GM18861 (cell line): Measurements from ENCODE around the gene CORIN.

Source experiments
- ATAC-seq: cut with Tn5 transposase; IDR thresholded peaks from one replicate; pipeline ENCODE4 v1.9.1; 2021; ENCODE audit not compliant: unreplicated experiment

CORIN gene

GRCh38 chr4:47647544-47647943 lies 190.3 kb downstream of the CORIN start:
- ATAC-seq = no peak

- ATAC-seq = no peak
Observed at GRCh38 chr4:47647029-47647428, 190.8 kb downstream of the CORIN start.

- no peak for ATAC-seq
Observed at GRCh38 chr4:47646372-47646771, 191.5 kb downstream of the CORIN start.

- ATAC-seq = no peak
Observed at GRCh38 chr4:47643845-47644244, 194.0 kb downstream of the CORIN start.

- ATAC-seq = no peak
Observed at GRCh38 chr4:47642985-47643760, 194.7 kb downstream of the CORIN start.

- no peak for ATAC-seq
Observed at GRCh38 chr4:47642191-47642830, 195.6 kb downstream of the CORIN start.

GRCh38 chr4:47641755-47642154 lies 196.1 kb downstream of the CORIN start:
- ATAC-seq = no peak

GRCh38 chr4:47640911-47641310 lies 197.0 kb downstream of the CORIN start:
- no peak for ATAC-seq

- no peak for ATAC-seq
Observed at GRCh38 chr4:47639531-47639930, 198.3 kb downstream of the CORIN start.

GRCh38 chr4:47631161-47631560 lies 206.7 kb downstream of the CORIN start:
- ATAC-seq = no peak

GRCh38 chr4:47624031-47624441 lies 213.8 kb downstream of the CORIN start:
- no peak for ATAC-seq

GRCh38 chr4:47621181-47621580 lies 216.7 kb downstream of the CORIN start:
- ATAC-seq = no peak

GRCh38 chr4:47619691-47620090 lies 218.2 kb downstream of the CORIN start:
- ATAC-seq = no peak

- ATAC-seq = peak; percentile 73
Observed at GRCh38 chr4:47617607-47618006, 220.3 kb downstream of the CORIN start.

- no peak for ATAC-seq
Observed at GRCh38 chr4:47615385-47615784, 222.5 kb downstream of the CORIN start.

GRCh38 chr4:47612116-47613023 lies 225.5 kb downstream of the CORIN start:
- ATAC-seq = no peak

- ATAC-seq = no peak
Observed at GRCh38 chr4:47606482-47606881, 231.4 kb downstream of the CORIN start.

- no peak for ATAC-seq
Observed at GRCh38 chr4:47598896-47599295, 239.0 kb downstream of the CORIN start.

GRCh38 chr4:47598320-47598719 lies 239.5 kb downstream of the CORIN start:
- no peak for ATAC-seq

- no peak for ATAC-seq
Observed at GRCh38 chr4:47597696-47598095, 240.2 kb downstream of the CORIN start.

- no peak for ATAC-seq
Observed at GRCh38 chr4:47590325-47590724, 247.5 kb downstream of the CORIN start.

- ATAC-seq = no peak
Observed at GRCh38 chr4:47579235-47579634, 258.6 kb downstream of the CORIN start.
